Measurements from ENCODE around the gene CPNE6.
A peak's percentile ranks its signal among the peaks of the same experiment; 100 is the strongest.

The CPNE6 gene

DNA sequence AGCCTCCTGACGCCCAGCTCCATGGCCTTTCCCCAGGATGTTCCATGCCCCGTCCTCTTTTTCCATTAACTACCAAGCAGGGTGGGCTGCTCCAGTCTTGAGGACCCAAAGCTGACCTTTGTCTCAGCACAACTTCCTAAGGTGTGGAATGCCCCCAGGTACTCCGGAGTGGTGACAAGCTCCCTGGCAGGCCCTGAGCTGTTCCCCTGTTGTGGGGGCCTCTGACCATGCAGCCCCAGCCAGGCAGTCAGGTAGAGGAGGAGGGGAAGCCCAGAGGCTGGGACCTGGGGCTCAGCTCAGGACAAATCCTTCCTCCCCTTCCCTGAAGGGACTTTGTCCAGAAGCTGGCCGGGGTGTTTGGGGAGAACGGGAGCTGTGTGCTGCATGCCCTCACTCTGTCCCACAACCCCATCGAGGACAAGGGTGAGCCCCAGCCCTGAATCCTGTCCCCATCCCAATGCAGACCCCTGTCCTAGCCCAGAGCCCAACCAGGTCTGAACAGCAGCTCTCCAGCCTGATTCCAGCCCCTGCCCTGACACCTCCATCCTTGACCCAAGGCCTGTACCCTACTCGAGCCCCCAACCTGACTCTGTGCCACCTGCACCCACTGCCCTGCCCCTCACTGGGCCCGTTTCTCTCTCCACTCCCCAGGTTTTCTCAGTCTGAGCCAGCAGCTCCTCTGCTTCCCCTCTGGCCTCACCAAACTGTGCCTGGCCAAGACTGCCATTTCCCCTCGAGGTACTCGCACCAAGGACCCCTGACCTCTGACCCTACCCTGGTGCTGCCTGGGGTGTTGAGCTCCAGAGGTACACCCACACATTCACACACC lies 15.2 kb upstream of the CPNE6 start:
- DNase-seq = no peak

DNA sequence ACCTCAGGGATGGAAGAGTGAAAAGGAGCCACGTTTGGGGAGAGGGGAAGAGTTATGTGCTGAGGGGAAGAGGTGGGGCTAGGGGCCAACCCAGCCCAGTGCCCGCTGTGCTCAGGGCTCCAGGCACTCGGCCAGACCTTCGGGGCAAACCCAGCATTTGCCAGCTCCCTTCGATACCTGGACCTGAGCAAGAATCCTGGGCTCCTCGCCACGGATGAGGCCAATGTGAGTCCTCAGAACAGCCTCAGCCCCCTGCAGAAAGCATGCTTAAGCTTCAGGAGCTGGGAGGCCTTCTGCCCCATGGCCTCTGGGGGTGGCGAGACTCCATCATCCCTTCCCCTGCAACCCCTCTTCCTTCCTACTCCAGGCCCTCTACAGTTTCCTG lies 14.6 kb upstream of the CPNE6 start:
- no peak for DNase-seq

DNA sequence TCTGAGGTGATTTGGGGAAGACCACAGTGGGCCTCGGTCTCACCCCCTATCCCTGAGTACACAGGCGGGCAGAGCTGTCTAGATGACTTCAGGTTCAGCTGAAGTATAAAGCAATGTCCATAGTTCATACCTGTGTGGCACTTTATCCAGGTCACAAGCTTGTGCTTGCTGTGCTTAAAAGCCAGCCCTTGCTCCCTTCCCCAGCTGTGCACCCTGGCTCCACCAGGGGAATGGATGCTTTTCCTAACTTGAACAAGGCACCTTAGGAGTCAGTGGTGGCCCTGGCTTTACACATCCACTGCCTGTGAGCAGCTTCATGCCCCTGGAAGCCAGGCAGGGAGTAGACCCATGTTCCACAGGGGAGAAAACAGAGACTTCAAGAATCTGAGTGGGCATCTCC lies 14.1 kb upstream of the CPNE6 start:
- DNase-seq = no peak

DNA sequence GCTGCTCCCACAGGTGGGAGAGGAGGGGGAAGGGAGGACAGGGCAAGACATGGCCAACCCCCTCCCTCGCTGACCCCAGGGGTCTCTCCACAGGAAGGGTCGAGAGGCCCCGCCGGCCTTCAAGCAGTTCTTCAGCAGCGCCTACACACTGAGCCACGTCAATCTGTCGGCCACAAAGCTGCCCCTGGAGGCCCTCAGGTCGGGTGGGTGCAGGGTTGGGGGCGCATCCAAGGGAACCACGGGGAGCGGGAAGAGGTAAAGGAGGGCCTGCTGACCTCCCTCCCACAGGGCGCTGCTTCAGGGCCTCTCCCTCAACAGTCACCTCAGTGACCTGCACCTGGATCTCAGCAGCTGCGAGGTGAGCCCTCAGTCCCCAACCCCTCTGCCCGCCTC lies 13.5 kb upstream of the CPNE6 start:
- no peak for DNase-seq

DNA sequence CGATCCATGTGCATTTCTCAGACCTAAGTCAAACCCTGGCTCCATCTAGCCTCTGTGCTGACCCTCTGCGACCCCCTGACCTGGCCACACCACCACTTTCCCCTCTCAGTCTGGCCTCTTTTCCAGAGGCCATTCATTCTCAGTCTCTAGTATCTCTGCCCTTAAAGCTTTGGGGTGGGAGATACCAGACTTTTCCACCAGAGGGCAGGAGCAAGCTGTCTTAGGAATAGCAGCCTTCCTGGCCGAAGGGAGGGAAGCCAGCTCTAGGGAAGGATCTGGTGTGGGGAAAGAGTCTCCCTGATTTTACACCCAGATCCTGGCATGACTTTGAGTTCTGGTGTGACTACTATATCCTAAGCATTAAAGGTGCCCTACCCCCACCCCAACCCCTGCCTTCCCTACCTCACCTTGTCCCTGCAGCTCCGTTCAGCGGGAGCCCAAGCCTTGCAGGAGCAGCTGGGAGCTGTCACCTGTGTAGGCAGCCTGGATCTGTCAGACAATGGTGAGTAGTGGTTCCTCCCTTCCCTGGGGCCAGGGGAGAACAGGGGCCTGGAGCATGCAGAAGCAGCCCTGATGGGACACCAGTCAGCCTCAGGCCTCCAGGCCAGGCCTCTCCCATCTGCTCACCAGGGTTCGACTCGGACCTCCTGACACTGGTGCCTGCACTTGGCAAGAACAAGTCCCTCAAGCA lies 13.0 kb upstream of the CPNE6 start:
- DNase-seq = peak; percentile 70 to 71

DNA sequence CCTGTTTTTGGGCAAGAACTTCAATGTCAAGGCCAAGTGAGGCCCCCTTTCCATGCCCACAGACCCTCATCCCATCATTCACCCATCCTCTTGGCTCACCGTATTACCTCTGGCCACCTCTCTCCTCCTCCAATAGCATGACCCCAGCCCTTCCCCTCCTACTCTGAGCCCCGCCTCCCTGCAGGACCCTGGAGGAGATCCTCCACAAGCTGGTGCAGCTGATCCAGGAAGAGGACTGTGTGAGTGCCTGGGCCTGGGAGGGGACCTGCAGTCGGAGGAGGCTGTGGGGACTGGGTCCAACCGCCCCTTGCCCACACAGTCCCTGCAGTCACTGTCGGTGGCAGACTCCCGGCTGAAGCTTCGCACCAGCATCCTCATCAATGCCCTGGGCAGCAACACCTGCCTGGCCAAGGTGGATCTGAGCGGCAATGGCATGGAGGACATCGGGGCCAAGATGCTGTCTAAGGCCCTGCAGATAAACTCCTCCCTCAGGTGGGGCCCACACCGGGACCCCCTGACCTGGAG lies 12.3 kb upstream of the CPNE6 start:
- DNase-seq = no peak

DNA sequence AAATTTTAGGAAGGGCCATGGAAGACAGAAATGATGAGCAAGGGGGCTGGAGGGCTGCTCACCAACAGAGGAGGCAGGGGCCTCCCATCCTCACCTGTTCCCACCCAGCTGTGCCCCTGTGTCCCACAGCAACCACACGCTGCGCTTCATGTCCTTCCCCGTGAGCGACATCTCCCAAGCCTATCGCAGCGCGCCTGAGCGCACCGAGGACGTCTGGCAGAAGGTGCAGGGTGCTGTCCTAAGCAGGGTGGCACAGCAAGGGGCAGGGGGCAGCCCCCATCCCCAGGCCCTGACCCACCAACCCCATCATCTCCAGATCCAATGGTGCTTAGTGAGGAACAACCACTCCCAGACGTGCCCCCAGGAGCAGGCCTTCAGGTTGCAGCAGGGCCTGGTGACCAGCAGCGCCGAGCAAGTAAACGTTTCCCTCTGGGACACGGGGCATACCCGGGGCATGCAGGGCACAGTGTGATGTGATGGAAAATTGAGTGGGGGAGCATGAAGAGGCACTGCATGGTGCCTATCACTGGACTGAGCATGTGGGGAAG lies 11.4 kb upstream of the CPNE6 start:
- DNase-seq = no peak

DNA sequence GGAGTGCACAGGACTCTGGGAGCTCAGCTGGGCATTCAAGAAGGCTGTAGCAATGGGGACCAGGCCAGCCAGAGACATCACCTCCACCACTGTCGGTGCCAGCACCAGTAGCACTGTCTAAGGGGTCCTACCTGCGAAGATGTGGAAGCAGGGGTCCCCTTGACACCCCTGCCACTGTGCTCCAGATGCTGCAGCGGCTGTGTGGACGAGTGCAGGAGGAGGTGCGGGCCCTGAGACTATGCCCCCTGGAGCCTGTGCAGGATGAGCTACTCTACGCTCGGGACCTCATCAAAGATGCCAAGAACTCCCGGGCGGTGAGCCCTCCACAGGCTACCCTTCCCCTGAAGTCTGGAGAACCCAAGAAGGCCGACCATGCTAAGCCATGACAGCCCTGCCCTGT lies 10.9 kb upstream of the CPNE6 start:
- DNase-seq = no peak

DNA sequence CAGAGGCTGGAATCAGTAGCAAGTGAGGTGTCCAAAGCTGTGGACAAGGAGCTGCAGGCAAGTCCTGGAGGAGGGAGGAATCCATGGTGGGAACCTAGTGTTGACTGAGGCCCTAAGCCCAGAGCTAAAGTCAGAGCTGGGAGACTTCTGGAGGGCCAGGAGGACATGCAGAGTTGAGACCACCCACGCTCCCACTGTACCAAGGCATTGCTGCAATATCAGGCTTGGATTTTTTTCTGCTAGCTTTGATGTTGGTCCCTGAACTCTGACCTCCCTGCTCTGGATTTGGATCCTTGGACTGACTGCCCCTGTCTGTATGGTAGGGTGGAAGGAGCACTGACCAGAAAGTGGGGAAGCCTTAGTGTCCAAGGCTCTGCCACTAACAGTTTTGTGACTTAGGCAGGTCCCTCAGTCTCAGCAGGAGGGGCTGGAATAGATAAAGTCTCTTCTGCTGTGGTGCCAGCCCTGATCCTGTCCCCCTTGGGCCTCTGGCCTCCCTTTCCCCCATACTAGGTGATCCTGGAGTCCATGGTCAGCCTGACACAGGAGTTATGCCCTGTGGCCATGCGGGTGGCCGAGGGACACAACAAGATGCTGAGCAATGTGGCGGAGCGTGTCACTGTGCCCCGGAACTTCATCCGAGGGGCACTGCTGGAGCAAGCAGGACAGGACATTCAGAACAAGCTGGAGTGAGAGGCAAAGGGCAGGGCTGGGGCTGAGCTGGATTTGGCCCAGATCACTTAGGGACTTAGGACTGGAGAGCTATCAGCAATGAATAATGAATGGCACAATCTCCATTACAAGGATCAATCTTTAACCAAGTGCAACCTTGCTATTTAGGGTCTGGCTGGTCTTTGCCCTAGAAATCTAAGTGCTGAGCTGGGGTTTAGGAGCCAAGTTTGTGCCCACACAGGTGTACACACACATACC lies 10.1 kb upstream of the CPNE6 start:
- no peak for DNase-seq

DNA sequence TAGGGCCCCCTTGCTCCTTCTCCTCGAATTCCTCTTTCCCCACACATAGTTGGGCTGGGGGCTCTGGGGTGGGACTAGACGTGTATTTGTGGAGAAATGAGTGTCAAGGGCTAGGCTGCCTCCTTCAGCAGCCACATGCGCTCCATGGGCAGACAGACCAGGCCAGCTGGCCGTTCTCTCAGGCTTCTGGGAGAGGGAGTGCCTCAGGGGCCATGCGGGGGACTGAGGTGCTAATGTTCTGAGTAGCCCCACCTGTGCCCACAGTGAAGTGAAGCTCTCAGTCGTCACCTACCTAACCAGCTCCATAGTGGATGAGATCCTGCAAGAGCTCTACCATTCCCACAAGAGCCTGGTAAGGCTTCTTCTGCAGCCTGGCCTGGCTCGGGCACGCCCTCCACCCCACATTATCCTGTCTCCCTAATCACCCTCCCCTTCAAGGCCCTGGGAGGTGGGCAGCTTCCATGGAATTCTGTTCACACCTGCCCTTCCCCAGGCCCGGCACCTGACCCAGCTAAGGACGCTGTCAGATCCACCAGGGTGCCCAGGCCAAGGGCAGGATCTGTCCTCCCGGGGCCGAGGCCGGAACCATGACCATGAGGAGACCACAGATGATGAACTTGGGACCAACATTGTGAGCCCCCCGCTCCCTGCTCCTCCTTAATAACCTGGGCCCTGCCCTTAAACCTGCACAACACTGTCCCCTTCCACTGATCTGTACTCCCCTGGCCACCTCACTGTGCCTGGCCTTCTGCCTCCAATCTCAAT lies 9.0 kb upstream of the CPNE6 start:
- DNase-seq = no peak

DNA sequence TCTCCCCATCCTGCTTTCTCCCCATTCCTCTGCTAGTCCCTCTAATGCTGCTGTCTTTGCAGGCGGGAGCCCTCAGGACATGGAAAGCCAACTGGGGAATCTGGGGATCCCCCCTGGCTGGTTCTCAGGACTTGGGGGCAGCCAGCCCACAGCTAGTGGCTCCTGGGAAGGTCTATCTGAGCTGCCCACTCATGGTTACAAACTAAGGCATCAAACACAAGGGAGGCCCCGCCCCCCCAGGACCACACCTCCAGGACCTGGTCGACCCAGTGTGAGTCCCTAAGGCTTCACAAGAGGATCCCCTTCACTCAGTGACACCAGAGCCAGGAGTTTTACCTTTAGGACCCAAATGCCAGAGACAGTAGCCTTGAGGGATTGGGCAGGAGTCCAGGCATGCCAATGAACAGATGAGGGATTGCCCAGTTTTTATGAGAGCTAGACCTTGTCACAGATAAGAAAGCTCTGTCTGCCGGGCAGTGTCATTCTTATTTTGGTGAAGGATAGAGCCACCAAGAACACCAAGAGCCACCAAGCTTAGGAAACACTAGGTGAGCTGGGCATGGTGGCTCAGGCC lies 8.0 kb upstream of the CPNE6 start:
- no peak for DNase-seq

DNA sequence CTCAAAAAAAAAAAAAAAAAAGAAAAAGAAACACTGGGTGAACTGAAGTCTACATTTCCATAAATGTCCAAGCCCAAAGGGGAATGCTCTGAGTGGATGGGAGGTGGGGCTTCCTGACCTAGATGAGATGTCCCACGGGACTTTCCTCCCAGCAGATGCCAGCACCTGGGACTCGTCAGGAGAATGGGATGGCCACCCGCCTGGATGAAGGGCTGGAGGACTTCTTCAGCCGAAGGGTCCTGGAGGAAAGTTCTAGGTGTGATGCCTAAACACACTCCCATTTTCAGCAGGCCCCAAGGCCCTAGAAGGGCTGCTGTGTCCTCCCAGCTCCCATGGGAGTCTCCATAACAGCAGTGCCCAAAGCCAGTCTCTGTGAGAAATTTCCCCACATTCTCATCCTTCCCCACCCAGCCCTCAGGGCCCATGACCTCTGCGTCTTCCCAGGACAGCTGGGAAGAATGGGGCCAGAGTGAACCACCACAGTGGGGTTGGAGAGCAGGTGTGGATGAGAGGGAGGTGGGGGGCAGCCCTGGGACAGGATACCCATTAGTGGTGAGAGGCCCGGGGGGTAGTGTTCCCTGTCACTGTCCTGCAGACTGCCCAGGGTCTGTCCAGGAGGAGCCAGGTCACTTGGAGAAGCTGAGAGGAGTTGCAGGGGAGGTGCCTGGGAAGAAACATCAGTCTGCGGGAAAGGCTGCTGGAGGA lies 7.1 kb upstream of the CPNE6 start:
- no peak for DNase-seq

DNA sequence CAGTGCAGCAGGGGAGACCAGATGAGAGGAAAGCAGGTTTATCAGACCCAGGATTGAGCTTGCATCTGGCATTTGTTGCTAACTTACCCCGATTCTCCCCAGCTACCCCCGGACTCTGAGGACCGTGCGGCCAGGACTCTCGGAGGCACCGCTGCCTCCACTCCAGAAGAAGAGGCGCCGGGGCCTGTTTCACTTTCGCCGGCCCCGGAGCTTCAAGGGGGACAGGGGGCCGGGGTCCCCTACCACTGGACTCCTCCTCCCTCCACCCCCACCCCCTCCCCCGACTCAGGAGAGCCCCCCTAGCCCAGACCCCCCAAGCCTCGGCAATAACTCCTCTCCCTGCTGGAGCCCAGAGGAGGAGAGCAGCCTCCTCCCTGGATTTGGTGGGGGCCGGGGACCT lies 6.5 kb upstream of the CPNE6 start:
- no peak for DNase-seq

DNA sequence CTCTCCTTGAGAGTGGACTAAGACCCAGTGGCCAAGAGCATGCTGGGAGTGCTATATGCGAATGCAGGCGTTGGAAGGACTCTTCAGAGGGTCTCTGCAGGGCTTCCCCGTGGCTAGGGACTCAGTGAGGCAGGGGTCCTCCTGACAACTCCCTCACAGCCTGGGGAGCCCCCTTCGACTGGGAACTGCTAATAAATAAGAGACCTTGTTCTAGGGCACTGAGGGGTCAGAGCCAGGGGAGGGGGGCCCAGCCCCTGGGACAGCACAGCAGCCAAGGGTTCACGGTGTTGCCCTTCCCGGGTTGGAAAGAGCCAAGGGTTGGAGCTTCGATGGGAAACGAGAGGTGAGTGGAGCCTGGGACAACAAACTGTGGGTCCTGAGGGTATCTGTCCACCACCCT lies 6.0 kb upstream of the CPNE6 start:
- DNase-seq = no peak

DNA sequence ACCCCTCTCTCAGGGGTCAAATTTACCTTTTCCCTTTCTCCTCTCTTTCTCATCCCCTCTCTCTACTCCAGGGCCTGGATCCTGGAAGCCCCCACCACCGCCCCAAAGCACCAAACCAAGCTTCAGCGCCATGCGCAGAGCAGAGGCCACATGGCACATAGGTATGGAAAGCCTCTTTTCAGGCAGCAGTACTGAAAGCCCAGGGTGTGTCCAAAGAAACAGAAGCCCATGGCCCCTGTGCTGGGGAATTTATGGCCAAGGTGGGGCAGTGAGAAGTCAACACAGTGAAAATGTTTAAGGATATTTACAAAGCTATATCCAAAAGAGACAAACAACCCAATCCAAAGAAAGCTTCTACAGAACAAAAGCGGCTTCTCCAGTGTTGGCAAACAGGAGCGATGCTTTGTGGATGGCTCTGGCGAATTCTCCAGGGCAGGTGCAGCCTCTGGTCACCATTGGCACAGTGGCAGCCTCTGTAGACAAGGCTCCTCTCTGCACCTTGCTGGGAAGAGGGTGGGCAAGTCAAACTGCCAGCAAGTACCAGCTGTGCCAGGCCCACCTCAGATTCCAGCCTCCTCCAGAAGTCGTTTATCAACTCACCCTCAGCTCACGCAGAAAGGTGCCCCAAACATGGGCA lies 4.7 kb upstream of the CPNE6 start:
- DNase-seq = no peak

DNA sequence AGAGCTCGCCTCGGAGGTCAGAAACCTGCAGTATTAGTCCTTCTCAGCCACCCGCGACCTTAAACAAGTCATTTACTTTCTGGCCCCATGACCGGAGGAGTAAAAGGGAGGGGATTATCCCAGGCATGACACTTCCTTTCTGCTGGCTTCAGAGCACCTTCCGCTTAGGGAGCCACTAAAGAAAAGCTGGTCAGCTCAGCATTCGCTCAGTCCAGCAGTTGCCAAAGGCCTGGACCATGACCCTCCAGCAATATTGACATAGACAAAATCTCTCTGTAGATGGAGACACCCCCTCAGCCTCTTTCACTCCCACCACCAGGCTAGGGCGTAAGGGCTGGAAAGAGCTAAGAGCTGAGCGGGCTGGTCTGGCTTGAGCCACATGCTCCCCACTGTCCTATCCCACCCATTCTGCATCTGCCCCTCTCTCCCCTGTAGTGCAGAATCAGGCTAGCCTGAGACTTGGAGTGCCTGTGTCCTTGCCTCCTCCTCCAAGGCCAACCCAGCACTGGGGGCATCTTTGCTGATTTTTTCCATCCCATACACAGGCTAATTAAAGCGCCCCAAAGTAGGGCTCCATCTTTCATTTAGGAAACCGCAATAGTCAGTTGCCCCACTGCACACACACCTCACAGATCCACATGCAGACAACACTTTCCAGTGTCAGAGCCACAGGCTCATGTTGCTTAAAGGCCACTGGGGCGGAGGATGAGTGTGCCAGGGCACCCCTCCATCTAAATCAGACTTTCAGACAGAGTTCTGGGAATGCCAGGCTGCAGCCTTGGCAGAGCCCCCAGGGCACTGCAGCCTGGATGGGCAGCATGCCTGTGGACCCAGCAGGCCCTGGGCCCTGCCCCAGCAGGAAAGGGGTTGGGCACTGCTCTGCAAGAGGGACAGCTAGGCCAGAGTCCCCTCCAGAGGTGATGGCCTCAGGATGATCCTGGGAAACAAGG lies 4.0 kb upstream of the CPNE6 start:
- DNase-seq = no peak

DNA sequence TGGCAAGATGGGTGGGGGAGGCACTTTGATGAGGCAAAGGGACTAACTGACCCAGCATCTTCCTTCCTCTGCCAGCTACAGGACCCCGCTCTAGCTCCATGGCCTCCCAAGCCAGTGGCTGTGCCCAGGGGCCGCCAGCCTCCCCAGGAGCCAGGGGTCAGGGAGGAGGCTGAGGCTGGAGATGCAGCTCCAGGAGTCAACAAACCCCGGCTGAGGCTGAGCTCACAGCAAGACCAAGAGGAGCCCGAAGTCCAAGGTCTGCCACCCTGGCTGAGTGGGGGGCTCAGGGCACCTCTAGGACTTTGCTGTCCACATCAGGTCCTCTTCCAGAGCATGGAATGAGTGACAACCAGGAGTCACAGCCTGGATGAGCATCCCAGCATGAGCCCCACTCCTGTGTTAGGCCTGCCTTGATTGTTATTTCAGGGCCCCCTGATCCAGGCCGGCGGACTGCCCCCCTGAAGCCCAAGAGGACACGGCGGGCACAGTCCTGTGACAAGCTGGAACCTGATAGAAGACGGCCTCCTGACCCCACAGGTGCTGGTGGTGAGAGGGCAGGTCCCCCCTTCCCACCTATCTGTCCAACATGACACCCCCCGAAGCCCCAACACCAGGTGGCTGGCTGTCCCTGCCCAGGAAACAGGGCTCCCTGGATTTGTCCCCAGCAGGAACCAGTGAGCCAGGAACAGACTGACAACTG lies 2.5 kb upstream of the CPNE6 start:
- no peak for DNase-seq

DNA sequence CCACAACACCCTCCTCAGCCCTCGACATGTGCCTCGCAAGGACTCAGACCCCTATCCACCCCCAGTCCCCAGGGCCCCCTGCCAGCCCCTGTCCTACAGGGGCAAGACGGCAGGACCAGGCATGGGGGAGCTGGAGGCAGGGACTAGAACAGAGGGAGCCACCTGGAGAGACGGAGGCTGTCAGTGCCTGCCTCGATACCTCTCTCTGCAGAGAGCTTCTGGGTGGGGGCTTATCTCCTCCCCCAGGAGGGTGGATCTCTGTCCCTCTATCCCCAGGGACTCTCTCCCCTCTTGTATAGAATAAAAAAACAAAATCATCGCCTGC lies 2.0 kb upstream of the CPNE6 start:
- no peak for DNase-seq

Data from activated T-cell treated with anti-CD3 and anti-CD28 coated beads, Interleukin-2, amount 50 U/mL, for 48 hours (primary cell).